NCI-H446 (cell line): Measurements from ENCODE around the gene CDKN1B.
A peak's percentile ranks its signal among the peaks of the same experiment; 100 is the strongest.

Experiments
- DNase-seq, 2 experiments: peaks; one replicate each; lab custom pipeline; 2025; lab: John Stamatoyannopoulos, UW

CDKN1B gene

GRCh38 chr12:12716793-12717585 lies at the start of gene CDKN1B:
Gene CDKN1B (plus strand): TSS chr12:12717368. CDS start chr12:12717840, 472 bp downstream.
- peak; percentile 72 to 95 for DNase-seq

- no peak for DNase-seq
Observed at GRCh38 chr12:12668005-12668404, 49.2 kb upstream of the CDKN1B start.

GRCh38 chr12:12669020-12669419 lies 48.1 kb upstream of the CDKN1B start:
- no peak for DNase-seq

DNA sequence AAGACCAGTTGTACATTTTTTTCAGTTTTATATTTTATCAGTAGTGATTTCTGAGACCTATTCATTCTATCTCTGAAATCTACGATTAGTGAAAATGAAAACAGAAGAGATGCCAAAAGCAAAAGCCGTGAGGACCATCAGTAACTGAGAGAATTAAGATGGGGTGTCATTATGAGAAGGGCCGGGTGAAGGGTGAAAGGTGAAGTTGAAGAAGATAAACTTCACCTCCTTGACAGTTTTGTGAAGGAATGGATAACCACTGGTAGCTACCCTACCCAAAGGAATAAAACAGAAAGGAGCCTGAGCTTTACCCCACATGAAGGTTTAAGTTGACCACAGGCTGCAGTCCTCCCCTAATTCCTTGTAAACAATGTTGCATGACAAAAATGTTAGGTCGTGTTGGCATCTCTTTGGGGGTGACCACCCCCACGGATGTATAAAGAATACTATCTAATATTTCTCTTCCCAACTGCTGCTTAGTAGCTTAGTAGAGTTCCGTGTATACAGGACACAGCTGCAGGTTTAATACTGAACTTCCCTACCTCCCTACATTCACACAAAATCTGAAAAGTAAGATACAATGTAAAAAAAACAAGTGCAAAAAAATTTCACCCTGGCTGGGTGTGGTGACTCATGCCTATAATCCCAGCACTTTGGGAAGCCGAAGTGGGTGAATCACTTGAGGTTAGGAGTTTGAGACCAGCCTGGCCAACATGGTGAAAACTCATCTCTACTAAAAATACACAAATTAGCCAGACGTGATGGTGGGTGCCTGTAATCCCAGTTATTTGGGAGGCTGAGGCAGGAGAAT lies 45.1 kb upstream of the CDKN1B start:
- no peak for DNase-seq

DNA sequence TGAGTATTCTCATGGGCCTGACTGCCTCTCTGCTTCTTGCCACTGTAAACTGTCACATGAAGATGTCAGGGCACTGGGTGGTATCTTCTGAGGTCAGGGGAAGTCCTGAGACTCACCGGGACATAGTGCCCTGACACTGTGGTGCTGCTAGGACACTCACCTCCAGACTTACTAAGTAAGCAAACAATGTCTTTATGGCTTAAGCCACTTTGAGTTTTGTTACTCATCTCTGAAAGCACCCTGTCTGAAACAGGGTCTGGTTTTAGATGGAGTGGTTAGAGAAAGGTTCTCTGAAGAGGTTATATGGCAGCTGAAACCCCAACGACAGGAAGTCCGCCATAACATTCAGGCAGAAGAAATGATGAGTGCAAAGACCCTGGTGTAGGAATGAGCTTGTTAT lies 43.9 kb upstream of the CDKN1B start:
- DNase-seq, result no peak

DNA sequence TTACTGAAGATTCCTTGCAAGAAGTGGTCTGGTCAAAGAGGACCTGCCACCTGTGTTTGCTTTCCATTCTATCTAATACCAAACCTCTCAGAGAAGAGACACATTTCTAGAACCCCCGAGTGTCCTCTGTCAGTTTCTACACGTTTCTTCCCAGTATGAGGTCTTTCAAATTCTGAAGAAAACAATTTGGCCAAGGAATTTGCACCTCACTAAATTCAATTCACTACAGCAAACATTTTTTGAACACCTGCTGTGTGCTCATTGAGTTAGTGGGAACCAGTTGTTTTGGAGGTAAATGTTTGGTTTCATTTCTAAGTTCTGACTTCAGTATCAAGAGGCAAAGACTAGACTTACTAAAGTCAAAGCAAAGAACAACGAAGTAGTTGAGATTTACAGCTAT lies 40.6 kb upstream of the CDKN1B start:
- DNase-seq, result no peak

- peak in 1 of 2 experiments; percentile 46 for DNase-seq
Observed at GRCh38 chr12:12681061-12681765, 36.0 kb upstream of the CDKN1B start.

DNA sequence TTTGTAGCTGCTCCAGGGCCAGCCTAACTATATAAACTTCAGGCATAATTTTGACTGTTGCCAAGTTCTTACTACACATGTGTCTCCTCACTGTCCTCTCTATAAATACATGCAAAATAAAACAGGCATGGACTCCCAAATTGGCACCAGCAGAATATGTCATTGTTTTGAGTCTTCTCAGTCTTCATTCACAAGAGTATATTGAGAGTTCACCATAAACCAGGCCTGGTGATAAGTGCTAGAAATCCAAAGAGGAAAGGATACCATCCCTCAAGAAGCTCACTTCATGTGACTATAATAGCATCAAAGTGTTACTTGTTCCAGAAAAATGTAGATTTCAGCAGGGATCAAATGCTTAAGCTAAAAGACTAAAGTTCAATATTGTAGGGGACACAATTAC lies 34.9 kb upstream of the CDKN1B start:
- DNase-seq, result no peak

GRCh38 chr12:12683136-12683697 lies 34.0 kb upstream of the CDKN1B start:
- DNase-seq, result no peak

- DNase-seq, result no peak
Observed at GRCh38 chr12:12683725-12684124, 33.4 kb upstream of the CDKN1B start.

DNA sequence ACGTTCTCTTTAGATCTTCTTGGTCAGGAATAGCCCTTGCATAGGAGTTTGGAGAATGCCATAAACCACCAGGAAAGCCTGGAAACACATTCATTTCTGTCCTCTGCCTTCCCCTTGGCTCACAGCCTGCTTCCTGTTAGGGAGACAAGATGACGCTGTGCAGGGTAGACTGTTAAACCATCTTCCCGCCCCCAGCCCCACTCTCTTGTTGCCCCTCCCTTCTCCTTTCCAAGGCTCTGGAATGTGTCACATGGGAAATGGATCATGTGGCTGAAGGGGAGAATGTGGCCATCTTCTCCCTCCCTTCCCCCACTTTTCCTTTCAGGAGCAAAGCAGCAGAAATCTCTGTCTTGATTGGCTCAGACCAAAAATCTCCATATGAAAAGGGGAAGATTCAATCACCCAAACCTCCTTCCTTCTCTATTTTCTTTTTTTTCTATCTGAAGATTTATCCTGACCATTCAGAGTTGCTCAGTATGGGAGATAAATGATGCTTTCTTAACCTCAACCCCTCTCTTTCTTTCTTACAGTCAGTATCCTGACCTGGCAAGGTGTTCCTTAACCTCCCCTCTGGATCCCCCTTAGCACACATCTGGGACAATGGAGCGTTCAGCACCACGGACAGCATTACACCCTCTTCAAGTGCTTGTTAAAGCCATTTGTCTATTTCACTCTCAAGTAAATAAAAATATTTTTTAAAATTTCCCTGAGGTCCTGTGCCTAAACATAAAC lies 32.6 kb upstream of the CDKN1B start:
- peak; percentile 95 to 97 for DNase-seq

- DNase-seq, result no peak
Observed at GRCh38 chr12:12685305-12685704, 31.9 kb upstream of the CDKN1B start.

GRCh38 chr12:12686472-12686871 lies 30.7 kb upstream of the CDKN1B start:
- DNase-seq, result no peak

- DNase-seq, result no peak
Observed at GRCh38 chr12:12686925-12687324, 30.2 kb upstream of the CDKN1B start.

GRCh38 chr12:12689647-12690300 lies 27.4 kb upstream of the CDKN1B start:
- no peak for DNase-seq

DNA sequence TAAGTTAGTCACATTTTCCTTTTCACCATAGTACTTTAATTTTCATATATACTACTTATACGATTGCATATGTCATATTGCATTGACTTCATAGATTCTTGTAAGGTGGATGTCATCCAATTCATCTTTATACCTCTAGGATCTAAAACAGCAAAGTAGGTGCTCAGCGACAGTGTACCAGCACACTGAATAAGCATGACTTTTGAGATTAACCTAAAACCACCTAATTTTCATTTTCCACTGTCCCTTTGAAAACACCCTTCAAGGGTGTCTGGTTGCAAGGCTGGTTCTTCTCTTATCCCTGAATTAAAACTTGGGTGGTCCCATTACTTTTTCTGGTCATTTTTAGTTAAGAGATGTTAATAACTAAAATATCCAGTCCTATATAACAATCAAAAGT lies 25.6 kb upstream of the CDKN1B start:
- no peak for DNase-seq

DNA sequence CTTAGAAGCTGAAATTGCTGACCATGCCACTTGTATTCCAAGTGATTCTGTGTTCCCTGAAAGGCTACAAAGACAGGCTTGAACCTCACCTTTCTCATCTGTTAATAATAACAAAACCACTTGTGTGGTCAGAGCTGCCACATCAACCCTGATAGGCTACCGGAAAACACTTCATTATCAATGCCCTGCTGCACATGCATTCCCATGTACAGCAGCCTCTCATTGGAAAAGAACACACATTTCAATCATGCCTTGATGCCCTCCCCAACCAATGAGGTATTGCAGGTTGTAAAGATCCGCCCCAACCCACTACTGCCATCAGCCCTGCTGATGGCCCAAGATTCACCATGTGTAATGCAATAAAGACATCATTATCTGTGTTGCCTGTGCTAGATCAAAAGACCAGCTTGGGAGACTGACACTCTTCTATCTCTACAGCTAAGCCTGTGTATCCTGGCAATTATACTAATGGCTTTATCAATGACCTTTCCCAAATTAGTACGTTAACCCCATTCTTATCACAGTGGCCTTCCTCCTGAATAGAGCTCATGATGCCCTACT lies 24.0 kb upstream of the CDKN1B start:
- no peak for DNase-seq

DNA sequence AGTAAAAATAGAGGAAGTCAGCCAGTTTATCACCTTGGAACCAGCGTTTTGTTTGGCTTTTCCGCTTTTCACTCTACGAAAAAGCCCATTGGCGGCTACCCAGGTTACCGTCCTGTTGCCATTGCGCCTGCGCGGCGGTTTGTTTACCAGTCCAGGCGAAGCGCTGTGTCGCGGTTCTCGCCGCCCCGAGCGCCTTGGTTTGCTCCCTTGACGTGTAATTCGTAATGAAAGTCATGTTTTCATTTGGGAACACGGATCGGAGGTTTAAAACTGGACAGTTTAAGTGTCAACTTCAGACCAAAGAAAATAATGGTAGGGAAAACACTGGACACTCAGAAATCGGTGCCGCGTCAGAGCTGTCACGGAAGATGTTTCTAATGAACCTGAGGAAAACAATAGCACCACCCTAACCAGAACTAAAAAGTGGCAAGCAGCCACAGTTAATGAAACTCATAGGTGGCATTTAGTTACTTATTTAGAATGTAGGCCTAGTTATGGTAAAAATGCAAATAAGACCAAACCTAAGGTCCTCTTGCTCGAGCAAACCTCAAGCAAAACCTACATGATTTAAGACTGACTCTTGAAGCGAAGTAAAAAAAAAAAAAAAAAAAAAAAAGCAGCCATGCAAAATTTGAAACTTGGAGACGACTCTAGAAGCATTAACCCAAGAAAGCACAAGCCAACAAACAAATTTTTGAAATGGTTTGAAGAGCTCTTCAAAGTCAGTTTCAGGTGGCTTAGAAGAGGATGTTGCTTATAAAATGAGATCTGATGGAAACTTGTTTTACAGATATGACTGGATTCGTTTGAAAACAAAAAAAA lies 20.4 kb upstream of the CDKN1B start:
- peak; percentile 54 to 87 for DNase-seq

GRCh38 chr12:12699345-12699744 lies 17.8 kb upstream of the CDKN1B start:
- DNase-seq, result no peak

GRCh38 chr12:12700254-12700653 lies 16.9 kb upstream of the CDKN1B start:
- no peak for DNase-seq
